ENCODE results near the gene USP30. TPM values are rescaled to one million over a fixed set of nuclear protein-coding genes. Genes with fewer than 3 reads are reported as not detected.
A peak's percentile ranks its signal among the peaks of the same experiment; 100 is the strongest.

The USP30 gene
- total and polyA plus RNA-seq, 10 of the 15 experiments (the other 5 are each of a cell fraction or from before 2014, with no cell fraction given): 2.1 to 16.2 (median 6.4) TPM

DNA sequence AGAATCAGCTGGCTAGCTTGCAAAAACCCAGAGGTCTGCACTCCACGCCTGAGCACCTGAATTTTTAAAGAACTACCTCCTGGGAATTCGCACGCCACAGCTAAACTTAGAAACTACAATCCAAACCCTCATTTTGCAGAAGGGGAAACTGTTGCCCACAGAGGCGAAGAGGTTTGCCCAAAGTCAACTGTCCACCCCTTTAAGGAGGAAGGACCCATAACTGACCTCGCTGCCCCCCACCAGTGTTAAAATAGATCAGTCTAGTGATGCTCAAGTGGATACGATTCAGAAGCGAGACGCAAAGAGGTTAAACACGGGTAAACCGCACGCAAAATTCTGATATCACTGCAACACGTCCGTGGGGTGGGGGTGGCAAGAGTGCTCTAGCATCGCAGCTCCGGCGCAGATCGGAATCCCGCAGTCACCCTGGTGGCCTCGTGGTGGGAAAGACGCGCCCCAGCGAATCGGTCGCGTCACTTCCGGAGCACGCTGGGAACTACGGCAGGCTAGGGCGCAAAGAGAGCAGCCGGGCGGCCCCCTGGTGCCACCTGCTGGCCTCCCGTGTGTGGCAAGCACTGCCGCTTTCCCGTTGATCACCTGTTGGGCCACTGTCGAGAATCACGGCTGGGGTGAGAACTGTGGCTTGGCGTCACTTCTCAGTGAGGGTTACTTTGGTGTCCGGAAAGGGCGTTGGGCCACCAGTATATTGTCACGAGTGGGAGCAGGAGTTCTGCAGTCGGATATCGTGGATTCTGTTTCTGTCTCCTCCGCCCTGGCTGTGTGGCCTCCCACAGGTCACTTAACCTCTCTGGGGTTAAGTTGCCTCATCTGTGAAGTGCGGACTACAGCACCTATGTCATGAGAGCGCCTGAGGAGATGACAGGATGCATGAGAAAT is 40.9 kb downstream of the USP30 start, which contains the start of gene ALKBH2 (continued):
- no peak for TF ChIP-seq NR2C1 (IDR thresholded peaks at IDR 0.05)
- TF ChIP-seq, protein P1, sequence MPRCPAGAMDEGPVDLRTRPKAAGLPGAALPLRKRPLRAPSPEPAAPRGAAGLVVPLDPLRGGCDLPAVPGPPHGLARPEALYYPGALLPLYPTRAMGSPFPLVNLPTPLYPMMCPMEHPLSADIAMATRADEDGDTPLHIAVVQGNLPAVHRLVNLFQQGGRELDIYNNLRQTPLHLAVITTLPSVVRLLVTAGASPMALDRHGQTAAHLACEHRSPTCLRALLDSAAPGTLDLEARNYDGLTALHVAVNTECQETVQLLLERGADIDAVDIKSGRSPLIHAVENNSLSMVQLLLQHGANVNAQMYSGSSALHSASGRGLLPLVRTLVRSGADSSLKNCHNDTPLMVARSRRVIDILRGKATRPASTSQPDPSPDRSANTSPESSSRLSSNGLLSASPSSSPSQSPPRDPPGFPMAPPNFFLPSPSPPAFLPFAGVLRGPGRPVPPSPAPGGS (IDR thresholded peaks at IDR 0.05; ENCODE audit: borderline replicate concordance, insufficient read depth, low read depth, low read length, poor library complexity, severe bottlenecking): no peak
- no peak for TF ChIP-seq NRF1 (conservative IDR thresholded peaks at IDR 0.05; ENCODE audit: low read depth, low read length)
- peak; percentile 82 for TF ChIP-seq TCF3 (IDR thresholded peaks at IDR 0.05; ENCODE audit: borderline replicate concordance, insufficient read depth, low read depth, low read length)
- TF ChIP-seq POLR2AphosphoS5 (IDR thresholded peaks at IDR 0.05; ENCODE audit: low read length): peak; percentile 94
- peak; percentile 76; the same call in 1 of the 2 replicates for TF ChIP-seq SMAD5 (IDR thresholded peaks at IDR 0.05; ENCODE audit: low read depth)
- peak; percentile 74 for TF ChIP-seq IRF4 (IDR thresholded peaks at IDR 0.05; ENCODE audit: low read depth, low read length)
- TF ChIP-seq, protein P2, sequence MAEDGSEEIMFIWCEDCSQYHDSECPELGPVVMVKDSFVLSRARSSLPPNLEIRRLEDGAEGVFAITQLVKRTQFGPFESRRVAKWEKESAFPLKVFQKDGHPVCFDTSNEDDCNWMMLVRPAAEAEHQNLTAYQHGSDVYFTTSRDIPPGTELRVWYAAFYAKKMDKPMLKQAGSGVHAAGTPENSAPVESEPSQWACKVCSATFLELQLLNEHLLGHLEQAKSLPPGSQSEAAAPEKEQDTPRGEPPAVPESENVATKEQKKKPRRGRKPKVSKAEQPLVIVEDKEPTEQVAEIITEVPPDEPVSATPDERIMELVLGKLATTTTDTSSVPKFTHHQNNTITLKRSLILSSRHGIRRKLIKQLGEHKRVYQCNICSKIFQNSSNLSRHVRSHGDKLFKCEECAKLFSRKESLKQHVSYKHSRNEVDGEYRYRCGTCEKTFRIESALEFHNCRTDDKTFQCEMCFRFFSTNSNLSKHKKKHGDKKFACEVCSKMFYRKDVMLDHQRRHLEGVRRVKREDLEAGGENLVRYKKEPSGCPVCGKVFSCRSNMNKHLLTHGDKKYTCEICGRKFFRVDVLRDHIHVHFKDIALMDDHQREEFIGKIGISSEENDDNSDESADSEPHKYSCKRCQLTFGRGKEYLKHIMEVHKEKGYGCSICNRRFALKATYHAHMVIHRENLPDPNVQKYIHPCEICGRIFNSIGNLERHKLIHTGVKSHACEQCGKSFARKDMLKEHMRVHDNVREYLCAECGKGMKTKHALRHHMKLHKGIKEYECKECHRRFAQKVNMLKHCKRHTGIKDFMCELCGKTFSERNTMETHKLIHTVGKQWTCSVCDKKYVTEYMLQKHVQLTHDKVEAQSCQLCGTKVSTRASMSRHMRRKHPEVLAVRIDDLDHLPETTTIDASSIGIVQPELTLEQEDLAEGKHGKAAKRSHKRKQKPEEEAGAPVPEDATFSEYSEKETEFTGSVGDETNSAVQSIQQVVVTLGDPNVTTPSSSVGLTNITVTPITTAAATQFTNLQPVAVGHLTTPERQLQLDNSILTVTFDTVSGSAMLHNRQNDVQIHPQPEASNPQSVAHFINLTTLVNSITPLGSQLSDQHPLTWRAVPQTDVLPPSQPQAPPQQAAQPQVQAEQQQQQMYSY (CRISPR knock-in tag; IDR thresholded peaks at IDR 0.05): no peak
- TF ChIP-seq SMARCA5 (IDR thresholded peaks at IDR 0.05): peak; percentile 92
- TF ChIP-seq, protein P3, sequence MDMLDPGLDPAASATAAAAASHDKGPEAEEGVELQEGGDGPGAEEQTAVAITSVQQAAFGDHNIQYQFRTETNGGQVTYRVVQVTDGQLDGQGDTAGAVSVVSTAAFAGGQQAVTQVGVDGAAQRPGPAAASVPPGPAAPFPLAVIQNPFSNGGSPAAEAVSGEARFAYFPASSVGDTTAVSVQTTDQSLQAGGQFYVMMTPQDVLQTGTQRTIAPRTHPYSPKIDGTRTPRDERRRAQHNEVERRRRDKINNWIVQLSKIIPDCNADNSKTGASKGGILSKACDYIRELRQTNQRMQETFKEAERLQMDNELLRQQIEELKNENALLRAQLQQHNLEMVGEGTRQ (IDR thresholded peaks at IDR 0.05; ENCODE audit: borderline replicate concordance, low read depth, low read length): no peak; the same call in 1 of the 2 replicates
- peak; percentile 84 for TF ChIP-seq GABPA (IDR thresholded peaks at IDR 0.05; ENCODE audit: low read depth)
- TF ChIP-seq SUPT20H (IDR thresholded peaks at IDR 0.05; ENCODE audit: borderline replicate concordance, control insufficient read depth, low read depth, low read length): no peak
- TF ChIP-seq SMC3 (IDR thresholded peaks at IDR 0.05; ENCODE audit: borderline replicate concordance, low read length): peak; percentile 70
- TF ChIP-seq TBL1XR1 (IDR thresholded peaks at IDR 0.05; ENCODE audit: low read depth, low read length): 0 out of 2 replicates have a peak, but pooled peaks have one; percentile 11
- TF ChIP-seq GATAD2B (conservative IDR thresholded peaks at IDR 0.05; ENCODE audit: low read depth): peak; percentile 62; the same call in 1 of the 2 replicates
- peak; percentile 77; the same call in 1 of the 2 replicates for TF ChIP-seq SIN3A (IDR thresholded peaks at IDR 0.05; ENCODE audit: low read depth, low read length)
- TF ChIP-seq RCOR1 (conservative IDR thresholded peaks at IDR 0.05; ENCODE audit: low read depth, low read length): no peak; the same call in 1 of the 2 replicates
- no peak for TF ChIP-seq BMI1 (IDR thresholded peaks at IDR 0.05; ENCODE audit: borderline replicate concordance)
- no peak for TF ChIP-seq FOXK2 (IDR thresholded peaks at IDR 0.05)
- peak; percentile 91 for TF ChIP-seq NBN (IDR thresholded peaks at IDR 0.05)
- no peak for TF ChIP-seq MYB (IDR thresholded peaks at IDR 0.05; ENCODE audit: borderline replicate concordance, low read depth, low read length)
- peak; percentile 48 to 55 for TF ChIP-seq IKZF2 (IDR thresholded peaks at IDR 0.05)
- no peak for TF ChIP-seq CHD4 (IDR thresholded peaks at IDR 0.05)
- TF ChIP-seq FOXM1 (IDR thresholded peaks at IDR 0.05; ENCODE audit: low read depth, low read length): peak; percentile 71; the same call in 1 of the 2 replicates
- no peak for TF ChIP-seq HDAC6 (IDR thresholded peaks at IDR 0.05; ENCODE audit: unreplicated experiment)
- peak; percentile 75 for TF ChIP-seq RUNX3 (IDR thresholded peaks at IDR 0.05; ENCODE audit: low read length)
- peak; percentile 83 for TF ChIP-seq CBFB (IDR thresholded peaks at IDR 0.05; ENCODE audit: low read depth)

All from GM12878 (cell line).